Neuronal stem cell (in vitro differentiated cells): ENCODE results near the gene DCD.

Source experiments
- DNase-seq: peaks from one replicate; pipeline ENCODE4 v3.0.0-alpha.2; 2013; ENCODE audit warnings: low spot score
- H2AFZ ChIP-seq: one replicate; pipeline ENCODE4 v1.6.1; 2013; ENCODE audit warnings: mild to moderate bottlenecking, low read length, inconsistent platforms
- H2AK5ac ChIP-seq: 2 replicates; pipeline ENCODE4 v1.6.1; 2013; ENCODE audit warnings: low read depth, mild to moderate bottlenecking, inconsistent platforms, low read length, moderate library complexity, mixed read lengths
- H2BK120ac ChIP-seq: 2 replicates; pipeline ENCODE4 v1.6.1; 2013; ENCODE audit warnings: low read depth, mild to moderate bottlenecking, inconsistent platforms, low read length, moderate library complexity, mixed read lengths
- H2BK12ac ChIP-seq: one replicate; pipeline ENCODE4 v1.6.1; 2013; ENCODE audit warnings: low read length, inconsistent platforms
- H2BK15ac ChIP-seq: 2 replicates; pipeline ENCODE4 v1.6.1; 2013; ENCODE audit warnings: mild to moderate bottlenecking, low read length, inconsistent platforms, mixed read lengths
- H2BK5ac ChIP-seq: one replicate; pipeline ENCODE4 v1.6.1; 2013; ENCODE audit warnings: inconsistent platforms, mild to moderate bottlenecking, low read length, moderate library complexity
- H3K14ac ChIP-seq: one replicate; pipeline ENCODE4 v1.6.1; 2013; ENCODE audit warnings: low read length, inconsistent platforms
- H3K18ac ChIP-seq: 2 replicates; pipeline ENCODE4 v1.6.1; 2013; ENCODE audit warnings: low read length, inconsistent platforms
- H3K23ac ChIP-seq: 2 replicates; pipeline ENCODE4 v1.6.1; 2013; ENCODE audit warnings: low read depth, mild to moderate bottlenecking, mixed read lengths, low read length, inconsistent platforms; ENCODE audit not compliant: poor library complexity
- H3K27ac ChIP-seq: replicated peaks from 3 replicates; pipeline ENCODE4 v1.5.1; 2013; ENCODE audit warnings: low read length, inconsistent platforms
- H3K27me3 ChIP-seq, 3 experiments: 2 replicates each; pipeline ENCODE4 v1.6.1; 2013; ENCODE audit warnings: low read length in 3 of 3, mild to moderate bottlenecking in 2 of 3, inconsistent platforms in 1 of 3, low read depth in 1 of 3, mixed read lengths in 1 of 3, moderate library complexity in 1 of 3; ENCODE audit not compliant: control insufficient read depth in 3 of 3, insufficient read depth in 3 of 3
- H3K36me3 ChIP-seq, 2 donors: replicated peaks in 1 of 2; 2 replicates each; pipeline ENCODE4 v1.6.1; 2013; ENCODE audit warnings: low read length in 2 of 2; ENCODE audit not compliant: control insufficient read depth in 2 of 2, insufficient read depth in 2 of 2
- H3K4ac ChIP-seq: 2 replicates; pipeline ENCODE4 v1.6.1; 2013; ENCODE audit warnings: inconsistent platforms, mild to moderate bottlenecking, low read length, moderate library complexity
- H3K4me1 ChIP-seq, 2 donors: 1 replicate in 1 of 2; 2 replicates in 1 of 2; pipeline ENCODE4 v1.6.1; 2013; ENCODE audit warnings: low read length in 2 of 2, low read depth in 1 of 2; ENCODE audit not compliant: control insufficient read depth in 2 of 2, insufficient read depth in 1 of 2
- H3K4me2 ChIP-seq: one replicate; pipeline ENCODE4 v1.6.1; 2013; ENCODE audit warnings: mild to moderate bottlenecking, low read length, inconsistent platforms; ENCODE audit not compliant: insufficient read depth, poor library complexity, severe bottlenecking
- H3K4me3 ChIP-seq, 2 donors: 2 replicates each; pipeline ENCODE4 v1.5.1; 2013; ENCODE audit warnings: low read length in 2 of 2, mild to moderate bottlenecking in 2 of 2, inconsistent platforms in 1 of 2, moderate library complexity in 1 of 2
- H3K79me1 ChIP-seq: one replicate; pipeline ENCODE4 v1.6.1; 2013; ENCODE audit warnings: low read depth, mild to moderate bottlenecking, inconsistent platforms, low read length, moderate library complexity
- H3K9ac ChIP-seq: one replicate; pipeline ENCODE4 v1.6.1; 2013; ENCODE audit warnings: mild to moderate bottlenecking, low read depth, low read length, inconsistent platforms; ENCODE audit not compliant: poor library complexity
- H3K9me3 ChIP-seq, 2 donors: replicated peaks in 1 of 2; 2 replicates each; pipeline versions ENCODE3 to v1.6.1; 2013; ENCODE audit warnings: low read length in 2 of 2, mild to moderate bottlenecking in 2 of 2, inconsistent platforms in 1 of 2, low read depth in 1 of 2, mixed read lengths in 1 of 2, moderate library complexity in 1 of 2; ENCODE audit not compliant: control insufficient read depth in 2 of 2, insufficient read depth in 1 of 2
- H4K8ac ChIP-seq: one replicate; pipeline ENCODE4 v1.6.1; 2013; ENCODE audit warnings: low read depth, mild to moderate bottlenecking, inconsistent platforms, low read length, moderate library complexity
- H4K91ac ChIP-seq: one replicate; pipeline ENCODE4 v1.6.1; 2013; ENCODE audit warnings: low read length, low read depth, mild to moderate bottlenecking, inconsistent platforms; ENCODE audit not compliant: poor library complexity
- WGBS, 2 donors: extraction: QIAGEN DNeasy Blood & Tissue Kit; methylation state at CpG; one replicate each; pipeline ENCODE4 v1.1.7; 2013; ENCODE audit warnings: missing lambda C conversion rate in 2 of 2, mixed read lengths in 1 of 2; ENCODE audit not compliant: insufficient read length in 2 of 2, insufficient replicate concordance in 1 of 2; ENCODE audit errors: extremely low coverage in 2 of 2; 5-methylcytosine and 5-hydroxymethylcytosine counted together

The DCD gene

DNA sequence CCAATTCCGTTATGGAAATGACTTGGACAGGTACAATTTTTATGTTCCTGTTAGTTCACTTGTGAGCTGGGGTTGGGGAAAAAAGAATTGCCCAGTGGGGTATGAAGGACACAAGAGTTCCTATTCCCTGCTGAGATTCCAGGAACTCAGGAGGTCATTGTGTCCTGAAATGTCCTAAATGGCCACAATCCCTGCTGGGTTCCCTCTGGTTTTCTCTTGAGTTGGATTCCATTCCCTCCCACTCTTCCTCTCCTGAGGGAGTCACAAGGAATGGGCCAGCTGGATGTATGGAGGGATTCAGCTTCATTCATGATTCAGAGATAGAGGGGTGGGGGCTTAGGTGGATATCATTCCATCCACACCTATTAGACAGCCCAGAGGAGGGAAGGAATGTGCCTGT lies 34.5 kb upstream of the DCD start:
- H2BK120ac ChIP-seq, result no peak overlapping the region
- H3K4me2 ChIP-seq, result no peak overlapping the region
- H4K8ac ChIP-seq, result no peak overlapping the region
- no peak overlapping the region for H3K27ac ChIP-seq
- no peak overlapping the region for H2AFZ ChIP-seq
- H2BK12ac ChIP-seq, result no peak overlapping the region
- H3K9ac ChIP-seq, result peak overlapping the region; percentile 15
- H3K9me3 ChIP-seq, result peaks cover 0 to 3% of the 10 kb centered on the region in 2 donors
- H3K36me3 ChIP-seq, result no peaks in the 10 kb centered on the region
- H3K79me1 ChIP-seq, result no peaks in the 10 kb centered on the region
- no peaks in the 10 kb centered on the region for H3K27me3 ChIP-seq
- no peak overlapping the region for H3K23ac ChIP-seq
- H3K14ac ChIP-seq, result no peak overlapping the region
- H2AK5ac ChIP-seq, result no peak overlapping the region
- no peak overlapping the region for H4K91ac ChIP-seq
- peaks cover 18 to 19% of the 10 kb centered on the region in 2 donors for H3K4me1 ChIP-seq
- H3K4me3 ChIP-seq, result no peak overlapping the region
- WGBS, 2 donors, result no CpG with 5 or more reads among the region's 1 CpG
- no peak overlapping the region for H2BK5ac ChIP-seq
- DNase-seq, result no peak
- H3K18ac ChIP-seq, result no peak overlapping the region
- no peak overlapping the region for H2BK15ac ChIP-seq
- no peak overlapping the region for H3K4ac ChIP-seq

DNA sequence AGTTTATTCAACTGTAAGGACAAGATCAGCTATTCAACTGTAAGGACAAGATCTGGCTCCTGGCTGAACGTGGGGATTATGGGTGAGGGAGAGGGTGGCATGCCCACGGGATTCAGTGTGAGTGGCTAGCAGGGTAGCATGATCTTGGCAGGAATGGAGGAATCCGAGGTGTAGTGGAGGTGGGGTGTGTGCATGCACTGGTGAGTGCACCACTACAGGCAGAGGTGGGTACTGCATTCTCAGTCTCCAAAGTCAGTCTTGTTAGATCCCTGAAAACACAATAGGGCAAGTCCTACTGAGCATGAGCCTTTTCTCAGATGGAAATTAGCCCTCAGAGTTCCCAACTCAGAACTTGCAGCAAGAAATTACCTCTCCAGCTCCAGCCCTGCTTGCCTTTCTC lies 32.2 kb upstream of the DCD start:
- Histone ChIP-seq H2AK5ac (no peak overlapping the region), H2BK120ac (no peak overlapping the region), H3K23ac (no peak overlapping the region), H3K36me3 (no peaks in the 10 kb centered on the region), H3K9ac (no peak overlapping the region), H3K27ac (no peak overlapping the region), H2BK12ac (no peak overlapping the region), H3K4me3 (no peak overlapping the region), H3K14ac (no peak overlapping the region), H3K18ac (no peak overlapping the region), H2AFZ (no peak overlapping the region), H3K4me2 (no peak overlapping the region), H3K9me3 (no peaks in the 10 kb centered on the region), H3K79me1 (no peaks in the 10 kb centered on the region), H2BK15ac (no peak overlapping the region), H3K4me1 (peaks cover 18 to 19% of the 10 kb centered on the region in 2 donors), H4K8ac (no peak overlapping the region), H2BK5ac (no peak overlapping the region), H3K27me3 (no peaks in the 10 kb centered on the region), H3K4ac (no peak overlapping the region), H4K91ac (no peak overlapping the region)
- DNase-seq, result no peak
- no CpG with 5 or more reads among the region's 3 CpGs for WGBS, 2 donors

DNA sequence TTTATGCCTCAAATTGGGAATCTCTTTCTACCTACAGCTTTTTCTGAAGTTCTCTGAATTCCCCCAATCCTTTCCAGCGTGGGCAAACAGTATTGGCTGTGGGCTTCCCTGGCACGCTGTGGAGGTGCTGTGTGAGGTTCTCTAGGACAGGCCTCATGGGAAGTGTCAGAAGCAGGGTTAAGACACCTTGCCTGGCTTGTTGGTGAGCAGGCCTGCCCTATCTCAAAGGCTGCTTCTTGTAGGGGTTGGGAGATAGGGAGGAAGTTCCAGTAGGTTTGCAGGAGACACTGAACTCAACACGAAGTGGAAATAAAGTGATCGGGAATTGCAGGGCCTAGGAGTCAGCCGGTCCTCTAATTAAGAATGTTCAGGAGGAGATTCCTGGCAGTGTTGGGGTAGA lies 30.0 kb upstream of the DCD start:
- peaks cover 4 to 6% of the 10 kb centered on the region in 2 donors for H3K4me1 ChIP-seq
- no peak overlapping the region for H3K9ac ChIP-seq
- no peaks in the 10 kb centered on the region for H3K9me3 ChIP-seq
- no peak overlapping the region for H2BK15ac ChIP-seq
- H2BK120ac ChIP-seq, result no peak overlapping the region
- no peaks in the 10 kb centered on the region for H3K27me3 ChIP-seq
- no peak overlapping the region for H4K8ac ChIP-seq
- no peak overlapping the region for H3K4me2 ChIP-seq
- H4K91ac ChIP-seq, result no peak overlapping the region
- no peaks in the 10 kb centered on the region for H3K79me1 ChIP-seq
- no peak for DNase-seq
- no peak overlapping the region for H3K4me3 ChIP-seq
- no peak overlapping the region for H3K23ac ChIP-seq
- WGBS, 2 donors, result no CpG with 5 or more reads among the region's 5 CpGs
- H3K18ac ChIP-seq, result no peak overlapping the region
- no peak overlapping the region for H3K4ac ChIP-seq
- no peak overlapping the region for H2BK5ac ChIP-seq
- H3K14ac ChIP-seq, result no peak overlapping the region
- H3K27ac ChIP-seq, result no peak overlapping the region
- no peaks in the 10 kb centered on the region for H3K36me3 ChIP-seq
- H2AFZ ChIP-seq, result no peak overlapping the region
- no peak overlapping the region for H2BK12ac ChIP-seq
- H2AK5ac ChIP-seq, result no peak overlapping the region

DNA sequence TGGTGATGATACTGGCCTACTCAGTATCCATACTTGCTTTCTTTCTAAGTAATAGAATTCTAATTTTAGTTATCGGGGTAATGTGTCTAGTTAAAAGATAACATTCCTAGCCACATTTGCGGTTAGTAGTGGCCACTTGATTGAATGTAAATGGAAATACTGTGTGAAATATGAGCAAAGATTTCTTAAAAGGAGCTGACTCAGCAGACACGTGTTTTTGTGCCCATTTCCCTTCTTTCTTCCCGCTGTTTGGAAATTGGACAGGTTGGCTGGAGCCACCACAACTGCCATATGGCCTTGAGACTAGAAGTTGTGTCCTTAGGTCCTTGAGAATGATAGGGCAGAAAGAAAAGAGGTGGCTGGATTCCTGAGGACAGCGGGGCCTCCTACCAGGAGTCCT lies 19.8 kb upstream of the DCD start:
- WGBS, 2 donors, result no CpG with 5 or more reads among the region's 5 CpGs
- no peak overlapping the region for H3K23ac ChIP-seq

More for the DNA sequence above, 19.8 kb upstream of the DCD start:
- Histone ChIP-seq H3K79me1 (no peaks in the 10 kb centered on the region), H2AK5ac (no peak overlapping the region), H2BK5ac (no peak overlapping the region), H3K4me2 (no peak overlapping the region), H3K27me3 (no peaks in the 10 kb centered on the region), H4K8ac (no peak overlapping the region), H3K4me3 (no peak overlapping the region), H2BK15ac (no peak overlapping the region), H2BK120ac (no peak overlapping the region), H3K9ac (no peak overlapping the region), H4K91ac (no peak overlapping the region), H3K9me3 (no peaks in the 10 kb centered on the region), H3K27ac (no peak overlapping the region), H2BK12ac (no peak overlapping the region), H3K14ac (no peak overlapping the region), H3K18ac (no peak overlapping the region), H3K4me1 (peaks cover 0 to 2% of the 10 kb centered on the region in 2 donors), H2AFZ (no peak overlapping the region), H3K36me3 (no peaks in the 10 kb centered on the region), H3K4ac (no peak overlapping the region)
- DNase-seq, result no peak
